WTC11 (cell line): ENCODE results near the gene GINS1.

Source experiments
- CREB1 ChIP-seq: sonication (generic); formaldehyde crosslinking; IDR thresholded peaks from 2 replicates; pipeline ENCODE4 v1.8.0; 2023; ENCODE audit warnings: mild to moderate bottlenecking, missing genetic modification reagents
- CTCF ChIP-seq: fragments of 200-600 bp; IDR thresholded peaks from 2 replicates; pipeline ENCODE4 v1.8.0; 2022; ENCODE audit warnings: antibody characterized with exemption
- ETV6 ChIP-seq: sonication (generic); formaldehyde crosslinking; IDR thresholded peaks from 2 replicates; pipeline ENCODE4 v1.8.1; 2022; ENCODE audit warnings: mild to moderate bottlenecking, missing genetic modification reagents
- FOXP4 ChIP-seq: sonication (generic); formaldehyde crosslinking; IDR thresholded peaks from 2 replicates; pipeline ENCODE4 v1.8.0; 2022; ENCODE audit warnings: mild to moderate bottlenecking, missing genetic modification reagents
- HMGXB4 ChIP-seq: sonication (generic); formaldehyde crosslinking; IDR thresholded peaks from 2 replicates; pipeline ENCODE4 v1.8.1; 2023; ENCODE audit warnings: mild to moderate bottlenecking, moderate library complexity, missing genetic modification reagents
- PREB ChIP-seq: sonication (generic); formaldehyde crosslinking; IDR thresholded peaks from 2 replicates; pipeline ENCODE4 v1.8.1; 2022; ENCODE audit warnings: mild to moderate bottlenecking, missing genetic modification reagents, moderate library complexity, borderline replicate concordance
- STAT6 ChIP-seq: sonication (generic); formaldehyde crosslinking; conservative IDR thresholded peaks from 2 replicates; pipeline ENCODE4 v1.8.1; 2023; ENCODE audit warnings: mild to moderate bottlenecking, low read depth, missing genetic modification reagents, moderate library complexity
- ZNF396 ChIP-seq: fragments of 250-450 bp; sonication (Bioruptor Pico); IDR thresholded peaks from 2 replicates; pipeline ENCODE4 v1.8.0; 2021; ENCODE audit warnings: mild to moderate bottlenecking, moderate library complexity, borderline replicate concordance
- ZNF423 ChIP-seq: fragments of 250-450 bp; sonication (Bioruptor Pico); IDR thresholded peaks from 2 replicates; pipeline ENCODE4 v2.1.2; 2022; ENCODE audit warnings: mild to moderate bottlenecking, moderate library complexity

GRCh38 chr20:25418776-25419175, 11.3 kb downstream of the GINS1 start:
- TF ChIP-seq CTCF (no peak), ETV6 (CRISPR knock-in tag) (no peak), PREB (CRISPR knock-in tag) (no peak), STAT6 (CRISPR knock-in tag) (no peak), CREB1 (CRISPR knock-in tag) (no peak), FOXP4 (CRISPR knock-in tag) (no peak), ZNF423 (CRISPR knock-in tag) (no peak), ZNF396 (CRISPR knock-in tag) (no peak), HMGXB4 (CRISPR knock-in tag) (no peak)
